H4 (cell line): Measurements from ENCODE around the gene FTCD. TPM values are rescaled to one million over a fixed set of nuclear protein-coding genes. Genes with fewer than 3 reads are reported as not detected.

Experiments used
- DNase-seq: peaks from one replicate; pipeline ENCODE4 v3.0.0-alpha.2; 2015; ENCODE audit warnings: low spot score
- total RNA-seq: library from RNA; depleted of rRNA; stranded (reverse); fragments of >200 nt; shearing (Covaris generic); gene quantifications from 2 replicates; pipeline ENCODE4 v1.2.3, GENCODE V29; 2014

Gene FTCD
- total RNA-seq, 1 experiment from 2014 or later, result 0.41 TPM

DNA sequence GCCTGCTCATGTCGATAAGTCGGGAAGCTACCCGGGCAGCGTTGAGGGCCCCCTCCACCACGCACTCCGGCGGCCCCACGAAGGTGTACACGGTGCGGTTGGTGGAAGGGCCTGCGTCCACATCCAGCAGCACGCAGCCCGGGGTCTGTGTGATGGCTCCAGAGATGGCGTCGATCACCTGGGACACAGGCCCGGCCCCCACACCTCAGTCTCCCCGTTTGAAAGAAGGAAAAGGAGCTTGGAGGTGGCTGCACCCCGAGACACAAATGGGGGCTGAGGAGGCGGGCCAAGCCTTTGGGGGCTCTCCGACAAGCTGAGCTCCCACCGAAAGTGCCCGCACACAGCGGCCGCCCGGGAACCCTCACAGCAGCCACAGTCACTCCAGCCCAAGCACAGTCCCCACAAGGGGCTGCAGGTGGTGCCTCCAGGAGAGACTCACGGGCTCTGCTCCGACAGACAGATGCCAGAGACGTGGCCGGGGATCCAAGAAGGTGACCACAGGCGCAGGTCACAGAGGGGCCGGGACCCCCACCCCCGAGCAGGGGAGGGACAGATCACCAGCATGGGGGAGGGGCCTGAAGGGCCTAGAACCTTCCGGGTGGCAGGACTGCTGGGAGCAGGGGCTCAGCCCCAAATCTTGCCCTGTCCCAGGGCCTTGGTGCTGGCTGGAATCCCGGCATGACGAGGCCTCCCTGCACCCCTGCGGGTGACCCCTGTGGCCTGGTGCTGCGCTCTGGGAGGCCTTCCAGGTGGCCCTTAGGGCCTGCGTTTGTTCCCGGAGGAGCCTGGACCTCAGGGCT is 1.0 kb downstream of the FTCD start:
- DNase-seq, result no peak

DNA sequence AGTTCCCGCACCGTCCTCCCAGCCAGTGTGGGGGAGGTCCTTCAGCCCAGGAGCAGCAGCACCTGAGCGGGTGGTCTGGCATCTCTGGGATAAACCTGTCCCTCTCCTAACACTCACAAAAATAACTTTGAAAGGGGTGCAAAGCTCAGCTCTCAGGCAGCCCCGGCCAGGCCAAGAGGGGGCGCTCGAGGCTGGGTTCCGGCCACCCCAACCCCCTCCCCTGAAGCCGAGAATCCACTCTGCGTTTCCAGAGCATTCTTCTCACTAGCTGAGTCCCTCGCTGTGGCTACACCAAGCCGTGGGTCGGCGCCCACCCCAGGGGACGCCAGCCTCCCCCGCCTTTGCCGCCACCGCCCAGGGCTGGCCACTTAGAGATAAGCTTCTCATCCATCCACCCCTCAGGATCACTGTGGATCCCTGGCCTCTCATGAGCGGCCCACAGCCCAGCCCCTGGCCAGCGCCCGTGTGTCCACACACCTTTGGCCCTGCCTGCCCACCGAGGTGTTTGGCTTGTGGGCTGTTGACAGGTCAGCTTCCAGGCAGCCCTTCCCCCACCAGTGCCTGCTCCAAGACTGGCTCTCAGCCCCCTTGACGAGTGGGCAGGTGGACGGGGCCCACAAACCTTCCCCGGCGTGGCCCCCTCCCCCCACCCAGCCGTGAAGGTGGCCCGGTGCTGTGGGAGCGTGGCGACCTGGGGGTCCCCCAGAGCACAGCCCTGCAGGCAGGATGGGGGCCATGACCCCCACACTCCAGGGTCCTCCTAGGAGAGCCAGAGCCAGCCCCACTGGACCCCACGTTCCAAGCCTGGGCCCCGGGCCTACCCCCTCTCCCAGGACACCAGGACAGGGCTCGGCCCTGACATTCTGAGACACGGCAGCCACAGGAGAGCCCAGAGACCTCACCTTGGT is 1.9 kb downstream of the FTCD start:
- DNase-seq, result no peak

DNA sequence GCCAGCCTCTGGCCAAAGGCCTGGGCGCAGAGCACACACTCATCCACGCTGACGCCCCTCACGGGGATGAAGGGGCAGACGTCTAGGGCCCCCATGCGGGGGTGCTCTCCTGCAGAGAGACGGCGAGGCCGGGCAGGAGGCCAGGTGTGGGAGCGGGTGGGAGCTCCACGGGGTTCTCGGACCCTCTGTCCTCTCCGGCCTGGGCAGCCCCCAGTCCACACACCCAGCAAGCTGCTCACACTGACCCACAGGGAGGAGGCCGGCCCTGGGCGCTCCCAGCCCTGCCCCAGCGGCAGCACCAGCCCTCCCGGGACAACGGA is 2.5 kb downstream of the FTCD start:
- no peak for DNase-seq

DNA sequence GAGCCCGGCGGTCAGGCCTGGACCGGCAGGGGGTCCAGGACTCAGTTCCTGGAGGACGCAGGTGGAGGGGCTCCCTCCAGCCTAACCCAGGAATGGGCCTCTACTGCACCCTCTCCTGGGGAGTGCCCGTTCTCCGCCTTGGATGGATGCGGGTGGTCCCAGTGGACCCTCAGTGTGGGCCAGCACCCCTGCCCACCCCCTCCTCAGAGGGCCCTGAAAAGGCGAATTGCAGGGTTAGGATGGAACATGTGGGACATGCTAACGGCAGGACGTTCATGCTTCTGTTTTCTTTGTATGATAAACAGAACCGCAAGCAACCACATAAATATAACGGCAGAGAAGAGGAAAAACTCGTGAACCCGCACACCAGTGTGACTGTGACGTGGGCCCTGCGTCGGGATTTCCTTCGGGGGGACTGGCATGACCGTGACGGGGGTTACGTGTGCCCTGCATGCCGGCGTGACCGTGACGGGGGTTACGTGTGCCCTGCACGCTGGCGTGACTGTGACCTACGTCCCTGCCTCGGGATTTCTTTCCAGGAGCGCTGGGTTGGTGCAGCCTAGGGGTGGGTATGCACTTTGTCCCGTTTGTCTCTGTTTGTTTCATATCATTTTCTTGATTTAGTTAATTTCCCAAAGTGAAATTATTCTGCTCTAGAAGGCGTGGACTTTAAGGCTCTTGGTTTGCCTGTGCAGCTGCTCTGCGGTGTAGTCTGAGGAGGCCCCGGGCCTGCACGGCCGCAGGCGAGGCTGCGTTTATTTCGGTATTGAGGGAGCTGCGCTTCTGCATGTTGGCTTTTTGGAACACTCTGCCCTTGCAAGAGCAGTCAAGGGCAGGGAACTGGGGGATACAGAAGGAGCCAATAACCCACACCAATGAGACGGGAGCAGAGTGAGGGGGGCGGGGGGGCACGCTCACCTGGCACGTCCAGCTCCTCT is 3.1 kb downstream of the FTCD start:
- DNase-seq, result no peak

DNA sequence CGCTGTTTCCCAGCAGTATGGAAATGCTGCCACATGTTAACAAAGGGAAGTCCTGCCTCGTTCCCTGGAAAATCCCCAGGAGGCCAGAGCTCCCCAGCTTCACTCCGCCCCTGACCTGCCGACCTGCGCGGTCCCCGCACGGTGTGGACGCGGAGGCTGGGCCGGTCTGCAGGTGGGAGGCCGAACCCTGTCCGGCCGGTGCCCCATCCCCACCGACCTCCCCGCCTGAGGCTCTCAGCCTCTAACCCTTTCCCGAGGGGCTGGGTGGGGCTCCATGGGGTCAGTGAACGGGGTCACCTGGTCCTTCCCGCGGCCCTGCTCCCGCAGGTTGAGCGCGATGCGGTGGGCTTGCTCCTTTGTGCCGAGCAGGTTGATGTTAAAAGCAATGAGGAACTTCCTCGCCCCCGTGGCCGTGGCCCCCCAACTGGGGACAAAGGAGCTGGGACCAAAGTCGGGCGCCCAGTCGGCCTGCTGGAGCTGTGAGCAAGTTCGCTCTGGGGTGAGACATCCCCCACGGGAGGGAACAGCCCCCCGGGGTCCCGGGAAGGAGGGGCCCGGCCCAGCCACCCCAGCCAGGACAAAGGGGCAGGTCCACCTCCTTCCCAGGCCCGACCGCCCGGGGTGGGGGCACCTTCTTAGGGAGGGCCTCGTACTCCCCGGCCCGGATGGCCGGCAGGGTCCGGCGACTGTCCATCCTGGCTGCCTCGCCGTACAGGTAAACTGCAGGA is 4.0 kb downstream of the FTCD start:
- no peak for DNase-seq

DNA sequence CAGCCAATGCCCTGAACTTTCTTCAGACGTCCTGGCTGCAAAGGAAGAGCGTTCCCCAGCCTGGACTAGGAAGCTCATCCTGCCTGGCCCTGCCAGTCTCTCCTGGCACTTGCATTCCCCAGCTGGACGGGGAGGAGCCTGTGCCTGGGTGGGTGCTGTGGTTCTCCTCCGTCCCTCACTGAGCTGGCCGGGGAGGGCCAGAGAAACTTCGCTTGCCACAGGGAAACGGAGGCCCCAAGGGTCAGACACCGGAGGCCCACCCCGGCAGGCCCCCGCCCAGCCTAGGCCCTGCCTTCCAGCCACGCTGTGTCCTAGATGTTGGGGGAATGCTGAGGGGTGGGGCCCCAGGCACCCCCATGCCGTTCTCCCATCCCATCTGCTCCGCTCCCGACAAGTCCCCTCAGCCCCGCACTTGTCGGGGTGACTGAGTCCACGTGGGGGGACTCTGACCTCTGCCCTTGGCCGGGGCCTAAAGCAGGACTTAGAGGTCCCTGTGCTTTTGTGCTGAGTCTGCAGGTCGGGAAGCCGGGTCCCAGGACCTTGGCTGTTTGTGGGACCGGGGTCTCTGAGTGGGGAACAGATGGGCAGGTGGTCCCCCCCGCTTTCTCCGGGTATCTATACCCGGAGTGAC is 4.8 kb downstream of the FTCD start:
- DNase-seq, result no peak

DNA sequence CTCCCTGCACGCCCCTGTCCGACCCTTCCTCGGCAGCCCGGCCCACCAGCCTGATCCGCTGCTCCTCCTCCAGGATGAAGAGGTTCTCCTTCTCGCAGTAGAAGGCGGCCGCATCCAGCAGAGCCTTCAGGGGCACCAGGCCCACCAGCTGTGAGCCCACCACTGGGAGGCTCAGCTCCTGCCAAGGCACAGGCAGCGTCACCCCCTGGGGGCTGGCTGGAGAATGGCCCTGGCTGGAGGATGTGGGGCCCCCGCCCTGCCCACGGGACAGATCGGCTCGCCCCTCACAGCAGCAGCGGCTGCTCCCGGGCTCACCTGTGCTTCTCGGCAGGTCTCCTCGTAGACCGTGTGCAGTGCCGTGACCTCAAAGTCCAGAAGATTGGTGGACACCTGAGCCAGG is 5.3 kb downstream of the FTCD start:
- no peak for DNase-seq

DNA sequence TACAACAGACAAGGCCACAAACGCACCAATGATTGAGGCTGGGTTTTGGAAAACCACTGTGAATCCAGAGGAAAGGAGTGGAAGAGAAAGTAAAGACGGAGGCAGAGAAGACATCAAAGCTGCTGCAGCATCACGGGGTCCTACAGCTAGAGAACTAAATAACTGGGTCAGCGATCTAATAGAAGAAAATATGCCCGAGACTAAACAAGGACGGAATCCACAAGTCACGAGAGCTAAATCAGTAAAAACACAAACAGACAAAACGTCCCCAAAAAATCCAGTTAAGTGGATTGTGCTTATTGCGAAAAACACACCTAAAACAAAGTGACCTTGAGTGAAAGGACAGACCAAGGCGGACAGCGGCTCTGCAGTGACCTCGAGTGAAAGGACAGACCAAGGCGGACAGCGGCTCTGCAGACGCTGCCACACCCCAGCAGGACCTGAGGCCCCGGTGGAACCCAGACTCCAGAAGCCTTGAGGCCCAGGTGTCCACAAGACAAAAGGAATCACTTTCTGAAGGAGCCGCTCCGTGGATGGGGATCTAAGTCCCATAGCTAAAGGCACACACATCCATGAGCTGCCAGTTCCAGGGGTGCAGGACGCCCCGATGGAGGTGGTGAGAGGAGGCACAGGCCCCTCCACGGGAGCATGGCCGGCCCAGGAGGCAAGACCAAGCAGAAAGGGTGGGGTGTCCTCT is 6.0 kb downstream of the FTCD start:
- DNase-seq, result no peak

DNA sequence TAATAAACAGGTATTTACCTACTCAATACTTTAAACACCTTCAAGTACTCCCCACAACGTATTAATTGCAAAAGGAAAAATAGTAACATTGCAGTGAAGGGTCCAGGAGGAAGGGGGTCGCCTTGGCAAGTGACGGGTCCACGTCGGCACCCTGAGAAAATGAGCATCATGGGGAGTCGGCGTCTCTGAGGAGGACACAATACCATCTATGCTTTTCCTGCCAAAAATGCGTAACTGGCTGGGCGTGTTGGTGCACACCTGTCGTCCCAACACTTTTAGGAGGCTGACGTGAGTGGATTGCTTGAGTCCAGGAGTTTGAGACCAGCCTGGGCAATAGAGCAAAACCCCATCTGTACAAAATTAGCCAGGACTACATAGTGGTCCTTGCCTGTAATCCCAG is 7.3 kb downstream of the FTCD start:
- no peak for DNase-seq

DNA sequence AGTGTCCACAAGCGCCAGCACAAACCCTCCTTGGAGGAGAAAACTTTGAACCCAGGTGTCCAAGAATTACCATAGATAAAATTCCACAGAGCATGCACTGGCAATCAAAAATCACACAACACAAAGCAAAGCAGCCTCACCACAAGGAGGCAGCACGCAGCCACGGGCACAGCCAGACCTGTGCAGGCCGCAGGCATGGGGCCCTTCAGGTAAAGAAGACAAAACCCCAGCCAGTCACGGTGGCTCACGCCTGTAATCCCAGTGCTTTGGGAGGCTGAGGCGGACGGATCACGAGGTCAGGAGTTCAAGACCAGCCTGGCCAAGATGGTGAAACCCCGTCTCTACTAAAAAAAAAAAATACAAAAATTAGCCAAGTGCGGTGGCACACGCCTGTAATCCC is 8.0 kb downstream of the FTCD start:
- peak; percentile 42 for DNase-seq

DNA sequence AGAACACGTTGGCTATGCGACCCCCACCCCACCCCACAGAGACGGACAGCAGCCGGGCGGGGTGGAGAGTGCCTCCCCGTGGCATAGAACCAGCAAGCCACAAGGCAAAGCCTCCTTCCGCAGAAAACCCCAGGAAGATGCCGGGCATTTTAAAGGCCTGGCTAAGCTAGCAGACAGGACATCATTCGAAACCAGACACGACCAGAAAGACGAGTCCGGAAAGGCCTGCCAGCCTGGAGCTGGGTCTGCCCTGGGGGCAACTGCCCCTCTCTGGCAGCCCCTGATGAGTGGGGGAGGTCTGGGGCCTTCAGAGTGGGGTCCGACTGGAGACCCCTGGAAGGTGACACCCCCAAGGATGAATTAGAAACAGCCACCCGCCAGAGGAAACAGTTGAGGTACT is 8.5 kb downstream of the FTCD start:
- DNase-seq, result no peak

DNA sequence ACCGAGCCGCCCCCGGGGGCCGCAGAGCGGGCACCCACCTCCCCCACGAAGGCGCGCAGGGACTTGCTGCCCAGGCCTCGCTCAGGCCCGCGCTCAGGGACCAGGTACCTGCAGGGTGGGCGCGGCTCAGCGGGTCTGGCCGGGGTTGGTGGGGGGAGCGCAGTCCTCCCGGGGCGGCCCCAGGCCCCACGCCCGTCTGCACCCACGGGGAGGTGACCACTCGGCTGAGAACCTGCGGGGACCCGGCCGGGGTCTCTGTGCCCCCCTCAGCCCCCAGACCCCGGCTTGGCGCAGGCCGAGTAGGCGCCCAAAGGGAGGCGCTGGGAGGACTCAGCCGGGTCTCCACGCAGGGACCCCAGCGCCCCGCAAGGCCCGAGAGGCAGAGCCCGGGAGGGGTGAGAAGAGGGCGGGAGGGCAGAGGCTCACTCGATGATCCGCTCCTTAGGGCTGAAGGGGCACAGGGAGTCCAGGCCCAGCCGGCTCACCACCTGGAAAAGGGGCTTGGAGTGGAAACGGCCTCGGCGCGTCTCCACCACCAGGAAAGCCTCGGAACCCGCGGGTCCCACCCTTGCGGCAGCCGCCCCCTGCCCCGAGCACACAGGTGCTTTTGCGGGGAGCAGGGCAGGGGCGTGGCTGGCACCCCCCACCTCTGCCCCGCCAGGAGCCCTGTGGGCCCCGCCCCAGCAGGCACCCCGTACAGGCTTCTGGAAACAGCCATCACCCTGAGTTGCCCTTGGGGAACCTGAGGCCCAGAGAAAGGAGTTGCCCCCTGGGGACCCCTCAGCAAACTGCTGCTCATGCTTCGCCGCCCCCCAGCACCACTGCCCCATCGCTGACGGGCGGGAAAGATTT is 9.3 kb downstream of the FTCD start:
- DNase-seq, result no peak

DNA sequence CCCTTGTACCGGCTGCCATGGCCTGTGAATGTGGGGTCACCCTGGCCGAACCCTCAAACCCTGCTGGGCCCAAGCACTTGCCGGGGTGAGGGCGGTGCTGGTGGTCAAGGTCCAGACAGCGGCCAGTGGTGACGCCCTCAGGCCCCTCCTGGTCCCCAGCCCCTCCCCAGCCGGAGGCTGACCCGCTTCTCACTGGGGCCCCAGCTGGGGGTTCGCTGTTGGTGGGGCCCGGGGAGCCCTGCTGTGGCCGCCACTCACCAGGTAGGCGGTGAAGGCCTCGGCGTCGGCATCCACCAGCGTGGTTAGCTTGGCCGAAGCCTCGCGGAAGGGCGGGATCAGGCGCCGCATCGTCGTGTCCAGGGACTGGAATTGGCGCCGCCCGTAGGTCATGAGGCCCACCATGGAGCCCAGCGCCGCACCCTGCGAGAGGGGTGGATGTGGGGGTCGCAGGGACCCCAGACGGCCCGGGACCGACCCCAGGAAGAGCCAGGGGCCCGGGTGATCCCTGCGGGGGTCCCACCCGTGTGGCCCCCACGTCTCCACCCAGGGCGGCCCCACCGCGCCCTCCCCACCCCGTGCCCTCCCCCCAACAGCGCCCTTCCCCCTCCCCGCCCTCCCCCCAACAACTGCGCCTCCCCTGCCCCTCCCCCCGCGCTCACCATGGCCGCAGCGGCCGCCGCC is 10.1 kb downstream of the FTCD start:
- no peak for DNase-seq

DNA sequence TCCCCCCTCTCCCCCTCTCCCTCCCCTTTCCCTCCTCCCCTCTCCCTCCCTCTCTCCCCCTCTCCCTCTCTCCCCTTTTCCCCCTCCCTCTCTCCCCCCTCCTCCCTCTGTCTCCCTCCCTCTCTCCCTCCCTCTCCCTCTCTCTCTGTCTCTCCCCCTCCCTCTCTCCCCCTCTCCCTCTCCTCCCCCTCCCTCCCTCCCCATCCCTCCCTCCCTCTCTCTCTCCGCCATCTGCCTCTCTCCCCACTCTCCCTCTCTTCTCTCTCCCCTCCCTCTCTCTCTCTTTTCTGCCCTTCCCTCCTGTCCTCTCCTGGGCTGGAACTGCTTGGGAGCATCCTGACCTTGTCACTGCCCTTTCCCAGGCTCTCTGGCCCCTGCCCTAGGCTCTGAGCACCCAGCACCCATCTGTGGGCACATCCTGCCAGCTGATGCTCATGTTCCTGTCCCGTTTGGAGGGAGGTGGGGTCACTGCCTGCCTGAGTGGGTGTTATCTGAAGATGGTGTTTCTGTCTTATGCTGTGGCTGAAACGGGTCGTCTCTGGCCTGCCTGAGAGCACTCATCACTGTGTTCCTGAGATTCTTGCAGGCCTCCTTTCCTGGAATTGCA is 10.8 kb downstream of the FTCD start:
- no peak for DNase-seq

DNA sequence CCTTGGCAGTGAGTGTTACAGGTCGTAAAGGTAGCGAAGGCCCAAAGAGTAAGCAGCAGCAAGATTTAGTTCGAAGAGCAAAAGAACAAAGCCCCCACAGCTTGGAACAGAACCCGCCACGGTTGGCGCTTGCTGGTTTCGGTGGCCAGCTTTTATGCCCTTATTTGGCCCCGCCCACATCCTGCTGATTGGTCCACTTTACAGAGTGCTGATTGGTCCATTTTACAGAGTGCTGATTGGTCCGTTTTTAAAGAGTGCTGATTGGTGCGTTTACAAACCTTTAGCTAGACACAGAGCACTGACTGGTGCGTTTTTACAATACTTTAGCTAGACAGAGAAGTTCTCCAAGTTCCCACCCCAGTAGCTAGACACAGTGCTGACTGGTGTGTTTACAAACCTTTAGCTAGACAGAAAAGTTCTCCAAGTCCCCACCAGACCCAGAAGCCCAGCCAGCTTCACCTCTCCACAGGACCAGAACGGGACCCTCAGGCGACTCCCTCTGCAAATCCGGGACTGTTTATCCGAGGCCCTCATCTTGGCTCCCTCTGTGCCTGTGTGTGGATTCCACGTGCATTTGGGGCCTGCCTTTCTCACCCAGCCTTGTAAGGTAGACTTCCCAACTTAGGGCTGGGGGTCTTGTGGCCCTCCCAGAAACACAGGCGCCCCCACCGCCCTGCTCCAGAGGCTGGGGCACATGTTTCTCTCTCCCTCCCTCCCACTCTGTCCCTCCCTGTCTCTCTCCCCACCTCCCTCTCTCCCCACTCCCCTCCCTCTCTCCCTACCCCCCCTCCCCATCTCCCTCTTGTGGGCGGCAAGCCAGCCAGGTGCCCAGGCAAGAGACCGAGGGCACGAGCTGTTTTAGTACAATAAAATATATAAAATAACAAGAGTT is 12.6 kb downstream of the FTCD start:
- no peak for DNase-seq

DNA sequence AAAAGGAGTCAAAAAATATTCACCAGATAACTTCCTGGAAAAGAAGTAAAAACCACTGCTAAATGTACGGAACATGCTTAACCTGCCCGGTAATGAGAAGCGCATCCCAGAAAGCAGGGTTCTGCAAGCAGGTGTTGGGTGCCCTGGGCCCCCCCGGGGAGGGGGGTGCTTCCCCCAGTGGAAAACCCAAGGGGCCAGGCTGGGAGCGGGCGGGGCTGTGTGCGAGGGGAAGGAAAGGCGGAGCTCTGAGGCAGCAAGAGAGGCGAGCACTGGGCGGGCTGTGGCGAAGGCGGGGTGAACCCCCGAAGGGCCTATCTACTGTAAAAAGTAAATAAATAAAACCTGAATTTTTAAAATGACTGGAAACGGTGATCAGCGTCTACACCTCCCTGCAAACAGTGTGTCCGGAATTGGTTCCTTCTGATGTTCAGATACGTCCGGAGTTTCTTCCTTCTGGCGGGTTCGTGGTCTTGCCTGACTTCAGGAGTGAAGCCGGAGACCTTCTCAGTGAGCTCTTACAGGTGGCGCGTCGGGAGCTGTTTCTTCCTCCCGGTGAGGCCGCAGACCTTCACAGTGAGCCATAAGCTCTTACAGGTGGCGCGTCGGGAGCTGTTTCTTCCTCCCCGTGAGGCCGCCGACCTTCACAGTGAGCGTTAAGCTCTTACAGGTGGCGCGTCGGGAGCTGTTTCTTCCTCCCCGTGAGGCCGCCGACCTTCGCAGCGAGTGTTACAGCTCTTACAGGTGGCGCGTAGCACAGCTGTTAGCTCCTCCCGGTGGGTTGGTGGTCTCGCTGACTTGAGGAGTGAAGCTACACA is 13.4 kb downstream of the FTCD start:
- DNase-seq, result no peak
